Omental fat pad (tissue), 4 donors: Measurements from ENCODE around the gene VARS2. TPM values are rescaled to one million over a fixed set of nuclear protein-coding genes. Genes with fewer than 3 reads are reported as not detected.
A peak's percentile ranks its signal among the peaks of the same experiment; 100 is the strongest.

ENCODE experiments used
- ATAC-seq: fragments of 150-250 bp; one replicate; pipeline ENCODE4 v1.9.1; 2016; ENCODE audit warnings: mild to moderate bottlenecking, moderate library complexity; ENCODE audit not compliant: low FRiP score
- DNase-seq: peaks from one replicate; pipeline ENCODE4 v3.0.0-alpha.2; 2019; ENCODE audit warnings: low spot score
- total RNA-seq, 4 donors: library from RNA; depleted of rRNA; stranded (reverse); fragments of >200 nt; gene quantifications; one replicate each; pipeline ENCODE4 v1.1.0, GENCODE V29; 2016
- TF ChIP-seq, protein P1 (sequence below), 3 donors: fragments of 450-650 bp; IDR thresholded peaks; one replicate each; pipeline ENCODE4 v1.5.1; 2016 to 2017; ENCODE audit warnings: antibody characterized with exemption in 3 of 3, mild to moderate bottlenecking in 3 of 3, moderate library complexity in 2 of 3

Gene VARS2
- total RNA-seq, 4 donors from 2014 or later = 14.0 to 18.8 (median 16.6) TPM

DNA sequence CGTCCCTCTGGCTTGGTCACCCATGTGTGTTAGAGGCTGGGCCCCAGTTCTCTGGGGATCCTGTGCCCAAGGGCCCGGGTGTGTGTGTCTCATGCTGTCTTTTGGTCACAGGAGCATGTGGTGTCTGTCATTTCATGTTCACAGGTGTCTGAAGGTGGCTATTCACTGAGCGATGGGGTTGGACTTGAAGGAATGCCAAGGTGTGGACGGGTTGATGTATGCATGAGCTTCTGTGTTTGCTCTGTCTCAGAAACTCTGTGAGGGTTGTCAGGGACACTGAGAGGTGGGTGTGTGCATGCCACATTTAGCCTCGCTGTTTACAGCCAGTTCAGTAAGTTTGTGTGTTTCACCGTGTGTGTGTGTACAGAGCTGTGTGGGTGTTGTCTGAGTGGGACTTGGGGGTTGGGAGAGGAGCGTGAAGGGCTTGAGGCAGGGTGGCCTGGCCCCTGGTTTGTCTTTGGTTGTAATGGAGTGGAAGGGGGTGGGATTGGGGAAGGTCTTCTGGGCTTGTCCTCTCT is 28.5 kb upstream of the VARS2 start:
- ATAC-seq (no peak), DNase-seq (no peak)
- TF ChIP-seq, protein P1, sequence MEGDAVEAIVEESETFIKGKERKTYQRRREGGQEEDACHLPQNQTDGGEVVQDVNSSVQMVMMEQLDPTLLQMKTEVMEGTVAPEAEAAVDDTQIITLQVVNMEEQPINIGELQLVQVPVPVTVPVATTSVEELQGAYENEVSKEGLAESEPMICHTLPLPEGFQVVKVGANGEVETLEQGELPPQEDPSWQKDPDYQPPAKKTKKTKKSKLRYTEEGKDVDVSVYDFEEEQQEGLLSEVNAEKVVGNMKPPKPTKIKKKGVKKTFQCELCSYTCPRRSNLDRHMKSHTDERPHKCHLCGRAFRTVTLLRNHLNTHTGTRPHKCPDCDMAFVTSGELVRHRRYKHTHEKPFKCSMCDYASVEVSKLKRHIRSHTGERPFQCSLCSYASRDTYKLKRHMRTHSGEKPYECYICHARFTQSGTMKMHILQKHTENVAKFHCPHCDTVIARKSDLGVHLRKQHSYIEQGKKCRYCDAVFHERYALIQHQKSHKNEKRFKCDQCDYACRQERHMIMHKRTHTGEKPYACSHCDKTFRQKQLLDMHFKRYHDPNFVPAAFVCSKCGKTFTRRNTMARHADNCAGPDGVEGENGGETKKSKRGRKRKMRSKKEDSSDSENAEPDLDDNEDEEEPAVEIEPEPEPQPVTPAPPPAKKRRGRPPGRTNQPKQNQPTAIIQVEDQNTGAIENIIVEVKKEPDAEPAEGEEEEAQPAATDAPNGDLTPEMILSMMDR (IDR thresholded peaks at IDR 0.05) = no peak

DNA sequence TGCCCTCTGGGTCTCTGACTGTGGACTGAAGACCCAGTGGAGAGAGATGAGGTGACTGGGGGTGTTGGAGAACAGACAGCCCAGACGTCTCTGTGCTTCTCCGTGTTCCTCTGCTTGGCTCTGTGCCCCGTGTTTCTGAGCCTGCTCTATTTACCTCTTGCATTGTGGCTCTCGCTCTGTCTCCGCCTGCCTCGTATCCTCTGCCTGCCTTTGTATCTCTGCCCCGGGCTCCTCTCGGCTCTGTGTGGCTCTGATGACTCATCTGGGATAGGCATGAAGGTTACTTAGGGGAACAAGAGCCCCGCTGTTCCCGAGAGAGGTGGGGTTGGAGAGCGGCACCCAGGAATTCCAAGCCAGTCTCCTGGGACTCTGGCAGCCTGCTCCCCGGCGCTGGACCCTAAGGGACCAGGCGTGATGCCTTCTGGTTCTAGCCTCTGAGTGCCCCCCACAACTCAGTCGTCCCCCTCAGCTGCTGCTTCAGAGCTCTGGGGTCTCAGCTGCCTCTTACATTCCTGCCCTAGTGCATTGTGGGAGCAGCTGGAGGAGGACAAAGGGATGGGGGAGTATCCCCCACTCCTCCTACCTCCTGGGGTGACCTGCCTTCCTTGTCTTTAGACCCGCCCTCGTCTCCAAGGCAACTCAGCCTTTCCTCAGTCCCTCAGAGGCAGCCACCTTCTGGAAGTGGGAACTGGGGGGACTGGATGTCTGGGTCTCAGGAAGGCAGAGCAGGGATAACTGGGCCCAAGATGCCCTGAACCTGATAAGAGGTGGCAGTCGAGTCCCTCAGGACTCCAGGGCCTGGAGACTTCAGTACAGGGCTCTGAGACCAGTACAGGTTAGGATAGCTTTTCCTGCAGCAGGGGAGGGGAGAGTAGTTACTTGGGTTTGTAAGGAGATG is 27.8 kb upstream of the VARS2 start:
- peak; percentile 37 for DNase-seq
- TF ChIP-seq, protein P1 (IDR thresholded peaks at IDR 0.05) = no peak
- peak; percentile 61 for ATAC-seq

DNA sequence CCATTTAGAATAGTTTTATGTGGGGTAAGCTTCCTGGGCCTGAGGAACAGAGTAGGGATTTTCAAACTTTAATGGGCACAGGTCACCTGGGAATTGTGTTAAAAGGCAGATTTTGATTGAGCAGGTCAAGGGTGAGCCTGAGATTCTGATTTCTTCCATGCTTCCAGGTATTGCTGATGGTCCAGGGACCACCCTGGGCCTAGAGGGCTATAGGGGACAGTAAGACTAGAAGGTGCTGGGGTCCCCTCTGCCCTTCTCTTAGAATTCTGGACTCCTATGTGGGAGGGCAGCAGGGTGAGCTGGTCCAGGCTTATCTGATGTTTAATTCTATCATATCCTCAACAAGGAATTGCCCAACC is 27.2 kb upstream of the VARS2 start:
- DNase-seq (no peak), ATAC-seq (no peak)
- TF ChIP-seq, protein P1 (IDR thresholded peaks at IDR 0.05) = no peak

DNA sequence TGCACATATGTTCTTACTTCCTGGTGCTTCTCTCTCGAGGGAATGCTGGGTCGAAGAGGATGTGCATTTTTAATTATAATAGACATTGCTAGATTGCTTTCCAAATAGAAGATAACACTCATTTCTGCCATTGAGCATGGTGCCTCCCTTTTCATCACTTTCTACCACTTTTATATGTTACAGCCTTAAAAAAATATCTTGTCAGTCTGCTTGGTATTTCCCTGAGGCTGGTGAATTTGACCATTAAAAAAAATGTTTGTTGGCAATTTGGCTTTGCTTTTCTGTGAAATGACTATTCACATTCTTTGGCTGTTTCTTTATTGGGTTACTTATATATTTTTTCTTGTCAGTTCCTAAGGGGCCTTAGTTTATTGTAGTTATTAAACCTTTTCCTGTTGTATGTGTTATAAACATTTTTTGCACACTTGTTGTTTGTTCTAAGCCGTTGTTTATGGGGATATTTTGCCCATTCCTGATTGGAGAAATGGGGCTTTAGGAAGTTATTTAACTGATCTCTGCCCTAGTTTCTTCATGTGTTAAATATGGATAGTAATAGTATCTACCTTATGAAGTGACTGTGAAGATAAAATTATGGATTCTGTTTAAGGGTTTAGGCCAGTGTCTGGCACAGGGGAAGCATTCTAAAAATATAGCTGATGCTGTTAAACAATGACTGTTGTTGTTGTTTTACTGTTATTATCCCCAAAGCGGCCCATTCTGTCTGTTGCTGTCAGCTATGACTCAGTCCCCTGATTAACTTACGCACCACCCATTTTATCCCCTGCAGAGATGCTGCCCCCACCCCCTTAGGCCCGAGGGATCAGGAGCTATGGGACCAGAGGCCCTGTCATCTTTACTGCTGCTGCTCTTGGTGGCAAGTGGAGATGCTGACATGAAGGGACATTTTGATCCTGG is 25.9 kb upstream of the VARS2 start:
- TF ChIP-seq, protein P1 (IDR thresholded peaks at IDR 0.05) = no peak
- ATAC-seq (no peak), DNase-seq (no peak)

DNA sequence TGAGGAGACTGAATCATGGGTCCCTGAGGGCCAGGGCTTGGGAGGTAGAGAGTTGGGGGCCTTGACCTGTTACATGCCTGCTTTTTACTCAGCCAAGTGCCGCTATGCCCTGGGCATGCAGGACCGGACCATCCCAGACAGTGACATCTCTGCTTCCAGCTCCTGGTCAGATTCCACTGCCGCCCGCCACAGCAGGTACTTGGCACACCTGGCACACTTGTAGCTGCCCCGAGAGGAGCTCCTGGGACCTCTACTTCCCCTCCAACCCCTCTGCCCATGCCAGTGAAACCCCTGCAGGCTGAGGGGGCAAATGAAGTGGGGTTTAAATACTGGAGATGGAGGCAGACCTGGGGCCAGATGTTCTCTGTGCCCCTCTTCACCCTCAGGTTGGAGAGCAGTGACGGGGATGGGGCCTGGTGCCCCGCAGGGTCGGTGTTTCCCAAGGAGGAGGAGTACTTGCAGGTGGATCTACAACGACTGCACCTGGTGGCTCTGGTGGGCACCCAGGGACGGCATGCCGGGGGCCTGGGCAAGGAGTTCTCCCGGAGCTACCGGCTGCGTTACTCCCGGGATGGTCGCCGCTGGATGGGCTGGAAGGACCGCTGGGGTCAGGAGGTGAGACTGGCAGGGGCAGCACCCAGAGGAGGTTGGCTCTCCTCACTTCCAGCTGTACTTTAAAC is 25.1 kb upstream of the VARS2 start:
- TF ChIP-seq, protein P1 (IDR thresholded peaks at IDR 0.05) = no peak
- DNase-seq (no peak), ATAC-seq (no peak)

DNA sequence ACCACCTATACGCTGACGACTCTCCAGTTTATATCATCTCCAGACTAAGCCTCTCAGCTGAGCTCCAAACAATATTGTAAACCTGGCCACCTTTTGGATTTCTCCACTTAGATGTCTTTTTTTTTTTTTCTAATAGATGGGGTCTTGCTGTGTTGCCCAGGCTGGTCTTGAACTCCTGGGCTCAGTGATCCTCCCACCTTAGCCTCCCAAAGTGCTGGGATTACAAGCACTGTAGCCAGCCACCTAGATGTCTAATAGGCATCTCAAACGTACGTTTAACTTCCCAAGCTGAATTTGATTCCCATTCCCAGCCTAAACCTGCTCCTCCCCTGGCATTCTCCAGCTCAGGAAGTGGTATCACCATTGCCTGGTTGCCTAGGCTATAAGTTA is 24.5 kb upstream of the VARS2 start:
- ATAC-seq (no peak), DNase-seq (no peak)
- TF ChIP-seq, protein P1 (IDR thresholded peaks at IDR 0.05) = no peak
